ENCODE data around the gene PARL.

The PARL gene

DNA sequence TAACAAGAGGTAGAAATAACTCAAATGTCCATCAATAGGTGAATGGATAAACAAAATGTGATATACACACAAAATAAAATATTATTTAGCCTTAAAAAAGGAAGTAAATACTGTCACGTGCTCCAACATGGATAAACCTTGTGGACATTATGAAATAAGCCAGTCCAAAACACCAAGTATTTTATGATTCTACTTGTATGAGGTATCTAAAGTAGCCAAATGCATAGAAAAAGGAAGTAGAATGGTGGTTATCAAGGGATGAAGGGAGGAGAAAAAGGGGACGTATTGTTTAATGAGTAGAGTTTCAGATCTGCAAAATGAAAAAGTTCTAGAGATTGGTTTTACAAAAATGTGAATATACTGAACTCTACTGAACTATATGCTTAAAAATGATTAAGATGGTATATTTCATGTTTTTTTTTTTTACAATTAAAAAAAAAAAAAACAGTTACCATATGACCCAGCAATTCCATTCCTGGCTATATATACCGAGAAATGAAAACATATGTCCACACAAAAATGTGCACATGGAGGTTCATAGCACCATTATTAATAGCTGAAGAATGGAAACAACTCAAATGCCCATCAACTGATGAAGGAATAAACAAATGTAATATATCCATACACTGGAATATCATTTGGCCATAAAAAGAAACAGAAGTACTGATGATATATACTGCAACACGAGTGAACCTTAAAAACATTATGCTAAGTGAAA, 30.2 kb downstream of the PARL start:
- DNase-seq (ENCODE audit: low read depth in 2 of 2) = no peak

DNA sequence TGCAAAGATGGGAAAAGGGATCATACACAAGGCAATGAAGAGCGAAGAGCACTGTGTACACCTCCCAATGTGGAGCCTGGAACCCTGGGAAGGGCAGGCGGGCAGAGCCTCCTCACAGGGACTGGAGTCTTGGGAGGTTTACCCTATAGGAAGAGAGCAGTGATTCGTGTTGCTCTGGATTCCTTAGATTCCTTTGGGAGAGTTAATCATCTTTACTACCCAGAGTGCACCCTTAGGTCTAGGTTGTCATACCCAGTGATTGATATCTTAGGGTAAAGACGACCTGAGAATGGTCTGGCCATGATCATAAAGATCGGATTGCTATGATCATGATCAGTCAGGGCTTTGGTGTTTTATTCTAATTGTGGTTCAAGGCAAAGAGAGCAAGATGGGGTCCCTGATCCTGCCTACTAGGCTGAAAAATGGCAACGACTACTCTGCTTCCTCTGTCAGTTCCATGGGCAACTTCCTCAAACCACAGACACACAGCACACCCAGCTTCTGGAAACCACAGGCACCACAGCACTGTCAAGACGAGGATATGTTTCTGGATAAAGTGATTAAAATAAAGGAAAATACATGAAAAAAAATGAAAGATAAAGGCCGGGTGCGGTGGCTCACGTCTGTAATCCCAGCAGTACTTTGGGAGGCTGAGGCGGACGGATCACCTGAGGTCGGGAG, 38.9 kb downstream of the PARL start:
- DNase-seq (ENCODE audit: low read depth in 2 of 2) = no peak

DNA sequence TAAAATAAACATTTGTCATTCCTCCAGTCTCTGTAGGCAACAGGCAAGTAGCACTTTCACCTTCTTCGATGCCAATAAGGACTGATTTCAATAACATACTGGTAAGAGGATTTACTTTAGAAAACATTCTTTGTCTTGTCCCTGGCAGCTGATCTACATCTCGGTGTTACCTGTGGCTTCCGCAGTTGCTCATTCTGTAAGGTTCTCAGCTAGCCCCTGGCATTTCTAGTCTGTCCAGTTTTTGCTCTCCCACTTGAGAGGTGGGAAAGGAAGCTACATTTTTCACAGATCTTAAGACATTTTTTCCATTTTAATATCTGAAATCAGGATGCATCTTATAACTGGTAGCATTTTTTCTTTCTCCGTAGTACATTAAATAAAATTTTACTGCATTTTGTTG, 39.6 kb downstream of the PARL start:
- no peak for DNase-seq (ENCODE audit: low read depth in 2 of 2)

DNA sequence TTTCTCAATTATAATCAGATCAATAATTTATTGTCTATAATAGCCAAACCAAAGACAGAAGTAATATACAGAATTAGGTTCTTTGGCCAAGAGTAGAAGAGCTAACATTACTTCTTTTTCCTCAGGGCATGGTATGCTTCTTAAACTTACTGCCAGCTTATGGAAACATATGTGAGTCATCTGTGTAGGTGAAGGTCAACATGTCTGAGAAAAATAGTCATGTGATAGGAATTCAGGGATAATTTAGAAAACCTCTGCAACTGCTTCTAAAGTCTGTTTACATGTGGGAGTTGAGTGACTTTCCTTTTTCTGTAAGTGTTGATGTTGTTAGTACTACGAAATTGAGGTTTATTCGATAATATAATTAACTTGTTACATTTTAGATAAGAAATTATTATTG, 40.1 kb downstream of the PARL start:
- DNase-seq (ENCODE audit: low read depth in 2 of 2) = no peak

DNA sequence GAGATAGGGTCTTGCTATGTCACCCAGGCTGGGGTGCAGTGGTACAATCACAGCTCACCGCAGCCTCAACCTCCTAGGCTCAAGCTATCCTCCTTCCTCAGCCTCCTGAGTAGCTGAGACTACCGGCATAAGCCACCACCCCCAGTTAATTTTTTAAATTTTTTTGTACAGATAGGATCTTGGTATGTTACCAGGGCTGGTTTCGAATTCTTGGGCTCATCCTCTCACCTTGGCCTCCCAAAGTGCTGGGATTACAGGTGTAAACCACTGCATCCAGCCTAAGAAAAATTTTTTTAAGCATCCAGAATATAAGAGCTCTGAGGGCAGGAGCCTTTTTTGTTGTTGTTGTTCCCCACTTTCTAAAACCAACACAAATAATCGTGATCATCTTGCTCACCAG, 44.9 kb downstream of the PARL start:
- no peak for DNase-seq (ENCODE audit: low read depth in 2 of 2)

DNA sequence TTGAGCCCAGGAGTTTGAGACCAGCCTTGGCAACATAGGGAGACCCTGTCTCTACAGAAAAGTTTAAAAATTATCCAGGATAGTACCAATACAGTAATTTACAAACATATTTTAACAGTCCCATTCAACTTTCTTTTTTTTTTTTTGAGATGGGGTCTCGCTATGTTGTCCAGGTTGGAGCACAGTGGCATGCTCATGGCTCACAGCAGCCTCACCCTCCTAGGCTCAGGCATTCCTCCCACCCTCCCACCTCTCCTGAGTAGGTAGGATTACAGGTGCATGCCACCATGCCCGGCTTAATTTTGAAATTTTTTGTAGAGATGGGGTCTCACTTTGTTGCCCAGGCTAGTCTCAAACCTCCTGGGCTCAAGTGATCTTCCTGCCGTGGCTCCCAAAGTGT, 46.8 kb downstream of the PARL start:
- DNase-seq (ENCODE audit: low read depth in 2 of 2) = no peak

DNA sequence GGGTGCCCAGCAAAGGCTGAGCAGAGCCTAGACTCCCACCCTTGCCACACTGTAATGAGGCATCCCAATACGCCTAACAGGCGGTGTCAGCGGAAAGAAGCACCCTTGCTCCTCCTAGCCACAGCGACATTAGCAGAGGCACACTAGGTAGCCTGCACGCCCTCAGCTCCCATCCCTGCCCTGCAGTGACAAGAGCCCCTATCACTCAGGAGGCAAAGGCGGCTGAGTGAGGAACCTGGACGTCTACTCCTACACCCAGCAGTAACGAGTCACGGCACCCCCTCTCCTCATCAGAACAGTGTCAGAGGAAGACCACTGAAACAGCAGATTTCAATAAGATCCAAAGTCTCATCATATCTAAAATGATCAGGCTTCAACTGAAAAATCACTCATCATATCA, 47.3 kb downstream of the PARL start:
- DNase-seq (ENCODE audit: low read depth in 2 of 2) = no peak

DNA sequence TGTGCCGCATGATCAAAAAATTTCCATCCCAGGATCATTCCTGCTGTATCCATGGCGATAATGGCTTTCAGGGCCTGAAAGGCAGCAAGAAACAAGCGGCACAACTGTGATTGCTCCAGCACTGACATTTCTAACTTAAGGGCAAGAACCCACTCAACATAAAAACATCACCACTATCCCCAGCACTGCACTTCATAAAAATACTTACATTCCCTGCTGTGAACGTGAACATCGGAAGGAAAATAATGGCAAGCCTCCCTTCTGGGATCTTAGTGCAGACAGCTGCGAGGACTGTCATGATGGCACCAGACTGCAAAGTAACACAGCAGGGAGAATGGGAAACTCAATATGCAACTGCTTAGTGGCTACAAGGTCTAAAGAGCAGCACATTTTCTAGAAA, 51.2 kb downstream of the PARL start:
- DNase-seq (ENCODE audit: low read depth in 2 of 2) = no peak

DNA sequence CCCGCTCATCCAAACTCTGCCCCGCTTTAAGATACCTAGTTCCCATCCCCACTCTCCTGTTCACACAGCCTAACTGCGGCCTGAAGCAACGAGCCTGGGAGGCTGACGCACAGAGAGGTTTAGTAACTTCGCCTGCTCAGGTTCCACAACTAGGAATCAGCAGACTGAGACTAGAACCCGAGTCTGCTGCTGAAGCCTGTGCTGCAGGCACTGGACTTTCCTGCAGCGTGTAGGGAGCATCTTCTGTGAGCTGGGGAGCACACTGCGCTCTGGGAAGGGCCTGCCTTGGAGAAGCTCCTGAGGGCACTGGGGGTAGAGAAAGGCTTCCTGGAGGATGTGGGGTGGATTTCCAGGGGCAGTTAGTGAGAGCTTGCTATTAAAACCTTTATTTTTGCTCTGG, 54.5 kb downstream of the PARL start:
- no peak for DNase-seq (ENCODE audit: low read depth in 2 of 2)

DNA sequence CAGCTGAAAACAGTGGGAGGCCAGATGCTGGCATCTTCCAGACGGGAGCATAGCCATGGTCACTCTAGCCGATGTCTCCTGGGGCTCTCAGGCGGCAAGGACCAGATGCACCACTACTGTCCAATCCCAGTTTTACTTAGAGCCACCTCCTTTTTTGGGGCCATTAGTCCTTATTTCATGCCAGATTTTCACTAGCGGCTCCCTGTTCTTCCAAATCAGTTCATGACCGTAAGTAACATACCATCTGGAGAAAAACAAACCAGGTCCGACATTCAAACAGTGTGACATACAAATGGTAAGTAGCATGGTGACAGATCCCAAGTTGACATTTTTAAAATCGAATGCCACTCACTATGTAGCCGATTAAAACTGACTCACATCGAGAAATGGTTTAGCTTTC, 55.2 kb downstream of the PARL start:
- no peak for DNase-seq (ENCODE audit: low read depth in 2 of 2)

DNA sequence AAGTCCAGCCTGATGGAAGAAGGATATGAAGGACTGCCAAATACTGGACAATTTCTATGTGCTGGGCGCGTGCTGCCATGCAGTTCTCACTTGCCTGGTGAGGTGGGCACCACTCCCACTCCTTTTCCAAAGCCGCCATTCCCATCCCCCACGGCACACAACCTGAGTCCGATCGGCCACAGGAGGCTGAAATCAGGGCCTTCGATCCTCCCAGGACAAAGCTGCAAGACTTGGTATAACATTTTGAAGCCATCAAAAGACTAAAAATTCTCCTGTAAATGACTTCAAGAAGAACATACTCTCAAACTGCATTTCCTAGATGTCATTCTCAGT, 56.2 kb downstream of the PARL start:
- no peak for DNase-seq (ENCODE audit: low read depth in 2 of 2)

DNA sequence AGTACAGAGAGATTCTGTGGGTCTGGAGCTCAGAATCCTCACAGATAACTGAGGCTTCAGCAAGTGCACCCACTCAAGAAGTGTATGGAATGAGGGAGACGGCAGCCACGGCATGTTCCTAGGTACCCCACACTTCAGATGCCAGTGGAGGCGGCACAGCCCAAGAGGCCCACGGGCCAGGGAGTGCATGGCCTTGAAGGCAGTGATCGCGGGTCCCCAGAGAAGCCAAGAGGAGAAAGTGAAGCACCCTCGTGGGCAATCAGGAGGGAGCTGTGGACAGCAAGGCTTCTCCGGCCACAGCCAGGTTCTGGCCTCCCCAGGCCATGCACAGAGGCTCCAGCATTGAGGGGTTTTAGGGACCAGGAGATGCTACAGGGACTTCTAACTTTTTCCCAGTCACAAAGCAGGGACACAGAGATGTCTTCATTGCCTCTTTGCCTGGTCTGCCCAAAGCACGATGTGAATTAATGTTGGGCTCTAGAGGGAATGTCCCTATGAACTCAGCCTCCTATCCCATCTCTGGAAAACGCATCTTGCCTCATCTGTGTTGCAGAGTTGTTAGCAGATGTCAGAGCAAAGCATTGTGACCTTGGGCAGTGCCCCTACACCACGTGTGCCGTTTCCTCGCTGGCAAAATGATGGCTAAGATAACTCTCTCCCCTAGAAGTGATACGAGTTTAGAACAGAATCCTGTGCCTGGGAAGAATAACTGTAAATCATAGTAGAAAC, 56.7 kb downstream of the PARL start:
- no peak for DNase-seq (ENCODE audit: low read depth in 2 of 2)

DNA sequence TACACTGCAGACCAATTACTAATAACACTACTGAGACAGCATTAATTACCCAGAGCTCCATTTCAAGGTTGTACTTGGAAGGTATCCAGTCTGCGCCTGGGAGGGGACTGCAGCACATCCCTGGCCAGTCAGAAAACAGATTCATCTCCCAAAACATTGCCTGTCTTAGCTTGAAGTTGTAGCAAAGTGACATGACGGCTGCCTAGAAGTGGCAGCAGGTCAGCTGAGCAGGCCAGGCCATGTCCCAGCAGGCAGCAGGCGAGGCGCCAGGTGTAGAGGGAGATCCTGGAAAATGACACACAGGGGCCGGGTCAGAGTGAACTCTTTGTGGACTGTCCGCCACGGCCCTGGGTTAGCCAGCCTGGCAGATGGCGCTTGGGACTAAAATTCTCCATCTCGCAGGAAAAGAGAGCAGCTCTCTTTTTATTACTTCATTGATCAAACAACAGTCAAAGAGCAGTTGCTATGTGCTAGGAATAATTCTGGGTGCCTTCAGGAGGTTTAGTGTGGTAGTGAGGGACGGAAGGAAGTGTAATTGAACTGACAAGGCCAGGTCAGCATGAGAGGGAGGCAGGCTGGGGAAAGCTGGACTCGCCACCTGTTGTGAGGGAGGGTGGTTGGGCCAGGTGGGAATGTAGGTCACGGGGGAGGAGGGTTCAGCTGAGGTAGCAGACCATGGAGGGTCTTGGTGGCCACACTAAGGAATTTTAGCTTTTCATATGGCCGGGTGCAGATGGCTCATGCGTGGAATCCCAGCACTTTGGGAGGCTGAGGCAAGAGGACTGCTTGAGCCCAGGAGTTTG, 58.0 kb downstream of the PARL start:
- no peak for DNase-seq (ENCODE audit: low read depth in 2 of 2)

DNA sequence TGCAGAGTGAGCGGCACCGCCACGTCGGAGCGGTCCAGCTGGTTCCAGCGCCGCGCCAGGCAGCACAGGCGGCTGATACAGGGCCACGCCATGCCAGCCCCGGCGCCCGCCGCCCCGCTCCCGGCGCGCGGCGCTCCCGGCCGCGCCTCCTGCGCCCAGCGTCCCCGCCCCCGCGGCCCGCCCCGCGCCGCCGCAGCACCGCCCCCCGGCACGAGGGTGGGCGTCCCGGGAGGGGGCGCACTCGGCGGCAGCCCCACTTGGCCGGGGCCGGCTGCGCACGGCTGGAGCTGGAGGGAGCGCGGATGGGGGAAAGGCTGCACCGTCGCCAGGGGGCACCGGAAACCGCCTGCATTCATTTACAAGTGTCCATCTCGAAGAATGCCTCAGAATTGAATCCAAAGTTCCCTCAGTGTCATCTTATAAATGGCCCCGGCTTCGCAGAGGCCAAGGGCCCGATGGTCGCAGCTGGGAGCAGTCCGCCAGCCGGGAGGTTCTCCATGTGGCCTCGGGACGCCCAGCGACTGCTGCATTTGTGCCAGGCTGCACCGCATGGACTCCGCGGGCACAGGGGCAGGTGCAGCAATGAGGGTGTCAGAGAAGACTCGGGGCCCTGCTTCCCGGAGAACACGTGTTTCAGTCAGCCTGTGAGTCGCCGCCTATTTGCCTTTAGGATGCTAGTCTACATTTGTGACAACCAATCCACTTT, 59.1 kb downstream of the PARL start, which contains the start of gene MAP6D1:
MAP6D1 (minus strand) TSS at position 122 of the 706 bp plus-strand sequence; CDS start at position 92, 30 bp downstream.
- peak; percentile 7 to 26 for DNase-seq (ENCODE audit: low read depth in 2 of 2)

DNA sequence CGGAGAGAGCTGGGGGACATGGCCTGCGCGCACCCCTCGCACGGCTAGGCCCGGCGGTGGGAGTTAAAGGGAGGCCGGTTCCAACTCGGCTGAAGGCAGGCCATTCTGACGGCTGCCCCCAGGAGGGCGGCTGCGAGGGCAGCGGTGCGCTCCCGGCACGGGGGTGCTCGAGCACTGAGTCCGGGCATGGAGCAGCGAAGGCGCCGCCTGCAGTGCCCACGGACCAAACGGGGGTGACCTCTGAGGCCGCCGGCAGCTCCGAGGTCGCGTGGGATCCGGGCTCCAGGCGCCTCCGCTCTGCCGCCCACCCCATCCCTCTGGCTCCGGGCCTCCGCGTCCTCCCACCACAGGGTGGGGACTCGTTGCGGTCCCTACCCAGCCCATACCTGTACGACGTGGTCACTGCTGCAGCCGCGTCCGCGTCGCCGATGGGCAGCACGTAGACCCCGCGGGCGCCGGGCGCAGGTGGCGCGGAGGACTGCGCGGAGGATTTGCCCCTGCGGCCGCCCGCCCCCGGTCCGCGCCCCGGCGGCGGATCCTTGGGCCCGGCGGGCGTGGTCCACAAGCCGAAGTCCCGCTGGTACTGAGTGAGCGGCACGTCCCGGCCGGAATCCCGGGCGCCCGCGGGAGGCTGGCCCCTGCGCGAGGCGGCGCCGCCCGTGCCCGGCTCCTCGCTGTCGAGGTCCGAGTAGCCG, 59.8 kb downstream of the PARL start:
- no peak for DNase-seq (ENCODE audit: low read depth in 2 of 2)

DNA sequence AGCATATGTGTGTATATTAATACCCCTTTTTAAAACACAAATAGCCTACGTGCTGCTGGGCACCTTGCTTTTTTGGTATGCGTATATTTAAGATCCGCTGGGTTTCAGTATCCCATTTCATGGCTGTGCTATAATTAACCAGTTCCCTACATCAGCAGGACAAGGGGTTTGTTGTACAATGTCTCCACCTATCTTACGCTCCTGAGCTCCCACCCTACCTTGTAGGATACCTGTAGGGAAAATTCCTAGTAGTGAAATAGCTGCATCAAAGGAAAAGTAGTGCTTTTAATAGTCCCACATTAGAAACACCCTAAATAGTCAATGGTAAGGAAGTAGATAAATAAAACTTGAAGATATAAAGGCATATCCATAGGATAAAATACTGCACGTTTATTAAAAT, 60.7 kb downstream of the PARL start:
- DNase-seq (ENCODE audit: low read depth in 2 of 2) = no peak

DNA sequence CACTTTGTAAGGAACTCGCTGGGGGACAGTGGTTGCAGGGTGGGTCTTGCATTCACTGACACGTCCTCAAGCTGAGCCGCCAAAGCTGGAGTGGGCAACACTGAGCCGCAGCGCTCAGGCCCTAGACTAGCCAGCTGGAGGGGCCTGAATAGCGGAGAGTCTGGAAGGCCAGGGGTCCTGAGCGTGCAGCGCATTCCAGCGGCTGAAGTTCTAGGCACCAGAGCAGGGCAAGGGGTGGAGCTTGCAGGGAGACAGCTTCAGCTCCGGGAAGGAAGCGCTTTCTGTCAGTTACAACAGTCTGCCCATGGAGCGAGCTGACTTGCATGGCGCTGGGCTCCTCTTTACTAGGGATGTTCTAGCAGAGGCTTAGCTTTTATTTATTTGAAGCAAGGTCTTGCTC, 62.0 kb downstream of the PARL start:
- DNase-seq (ENCODE audit: low read depth in 2 of 2) = no peak

DNA sequence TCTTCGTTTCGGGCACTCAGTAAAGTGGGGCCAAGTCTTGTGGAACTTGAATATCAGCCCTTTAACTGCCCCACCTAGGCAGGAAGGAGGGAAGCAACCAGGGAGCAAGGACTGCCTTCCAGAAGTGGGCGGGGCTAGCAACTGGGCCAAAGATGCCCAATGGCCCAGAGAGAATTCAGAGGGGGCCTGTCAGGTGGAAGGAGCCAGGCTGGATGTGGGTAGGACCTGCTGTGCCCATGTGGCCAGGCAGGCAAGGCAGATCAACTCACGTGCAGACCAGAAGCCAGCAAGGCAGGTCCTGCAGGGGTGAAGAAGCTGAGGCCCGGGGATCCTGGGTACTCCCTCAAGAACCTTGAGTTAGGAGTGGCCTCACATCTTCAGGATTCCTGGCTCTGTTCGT, 64.8 kb downstream of the PARL start:
- DNase-seq (ENCODE audit: low read depth in 2 of 2) = no peak

DNA sequence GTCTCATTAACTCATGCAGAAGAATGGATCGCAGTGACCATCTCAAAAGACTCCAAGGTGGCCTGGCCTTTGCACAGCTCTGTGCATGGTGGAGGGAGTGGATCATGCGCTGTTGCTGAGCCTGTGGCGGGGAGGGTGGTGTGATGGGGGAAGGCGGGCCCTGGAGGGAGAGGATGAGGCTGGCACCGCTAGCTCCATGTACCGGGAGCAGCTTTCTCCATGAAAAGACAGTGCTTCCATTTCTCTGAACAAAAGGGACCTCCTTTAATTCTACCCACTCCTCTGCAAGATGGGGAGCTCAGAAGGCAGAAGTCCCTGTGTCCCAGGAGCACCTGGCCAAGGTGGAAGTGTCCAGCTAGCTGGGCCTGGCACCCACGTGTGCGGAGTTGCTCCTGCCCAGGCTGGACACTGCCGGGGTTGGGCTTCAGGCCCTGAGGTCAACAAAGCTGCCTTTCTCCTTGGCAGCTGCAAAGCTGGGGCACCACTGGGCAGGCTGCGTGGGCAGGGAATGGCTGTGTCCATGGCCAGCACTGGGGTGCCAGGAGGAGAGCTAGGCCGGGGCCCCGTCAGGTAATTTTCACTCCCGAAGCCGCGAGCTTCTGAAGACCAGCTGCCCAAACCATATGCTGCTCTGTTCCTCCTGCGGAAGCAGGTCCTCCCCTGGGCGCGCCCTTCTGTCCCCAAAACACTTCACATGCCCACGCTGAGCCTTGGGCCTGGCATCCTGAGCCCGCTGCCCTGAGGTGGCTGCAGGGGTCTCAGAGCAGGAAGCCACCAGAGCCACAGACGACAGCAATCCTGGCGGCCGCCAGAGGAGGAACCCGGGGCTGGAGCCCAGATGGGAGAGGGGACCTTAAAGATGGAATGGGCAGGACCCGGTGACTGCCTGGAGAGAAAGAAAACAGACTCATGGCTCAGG, 65.7 kb downstream of the PARL start:
- DNase-seq (ENCODE audit: low read depth in 2 of 2) = no peak

DNA sequence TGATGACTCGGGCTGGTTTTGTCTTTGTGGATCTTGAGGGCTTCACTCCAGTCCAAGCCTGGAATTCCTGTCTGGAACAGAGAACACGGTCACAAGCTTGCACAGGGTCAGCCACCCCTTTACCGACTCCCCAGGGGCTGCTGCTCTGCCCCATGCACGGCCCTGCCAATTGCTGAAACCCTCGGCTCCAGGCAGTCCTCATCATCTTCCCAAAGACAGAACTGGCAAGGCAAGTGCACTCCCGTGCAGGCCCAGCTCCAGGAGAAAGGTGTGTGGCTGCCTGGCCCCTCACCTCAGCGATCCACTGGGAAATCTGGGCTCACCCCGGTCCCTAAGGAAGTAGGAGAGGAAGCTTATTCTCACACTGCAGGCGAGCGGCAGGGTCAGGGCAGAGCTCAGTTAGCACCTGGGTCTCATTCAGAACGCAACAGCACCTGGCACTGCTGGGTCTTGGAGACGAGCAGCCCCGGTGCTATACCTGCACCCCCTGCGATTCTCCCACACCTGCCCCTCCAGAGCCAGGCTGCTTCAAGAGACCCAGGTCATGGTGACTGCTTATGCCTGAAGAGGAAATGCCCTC, 66.5 kb downstream of the PARL start:
- DNase-seq (ENCODE audit: low read depth in 2 of 2) = no peak
